Neural cell (in vitro differentiated cells): ENCODE results near the gene UQCRC1. TPM values are rescaled to one million over a fixed set of nuclear protein-coding genes. Genes with fewer than 3 reads are reported as not detected.

Source experiments
- H2AFZ ChIP-seq: fragments of 200-600, 300-800 bp; sonication (generic), shearing (Covaris generic); 2 replicates; pipeline ENCODE4 v1.6.0; 2014; ENCODE audit warnings: low read depth, mild to moderate bottlenecking, antibody characterized with exemption, low read length, moderate library complexity
- H3F3A ChIP-seq: fragments of 200-600 bp; shearing (Covaris generic); 2 replicates; pipeline ENCODE4 v1.6.1; 2016; ENCODE audit warnings: mild to moderate bottlenecking, moderate library complexity, mixed read lengths, antibody characterized with exemption, low read length; ENCODE audit not compliant: insufficient read depth, poor library complexity, severe bottlenecking
- H3K27ac ChIP-seq: fragments of 200-600, 300-800 bp; sonication (generic), shearing (Covaris generic); 2 replicates; pipeline ENCODE4 v1.5.1; 2014; ENCODE audit warnings: mild to moderate bottlenecking, low read length, moderate library complexity
- H3K27me3 ChIP-seq: fragments of 300-800, 200-600 bp; sonication (generic), shearing (Covaris generic); 2 replicates; pipeline ENCODE4 v1.6.0; 2014; ENCODE audit warnings: mild to moderate bottlenecking, low read depth, low read length, moderate library complexity; ENCODE audit not compliant: insufficient read depth
- H3K36me3 ChIP-seq: fragments of 300-800, 200-600 bp; sonication (generic), shearing (Covaris generic); 2 replicates; pipeline ENCODE4 v1.5.1; 2014; ENCODE audit warnings: mild to moderate bottlenecking, antibody characterized with exemption, low read length, moderate library complexity; ENCODE audit not compliant: insufficient read depth
- H3K4me2 ChIP-seq: fragments of 300-800, 200-600 bp; sonication (generic), shearing (Covaris generic); 2 replicates; pipeline ENCODE4 v1.6.0; 2014; ENCODE audit warnings: mild to moderate bottlenecking, low read length
- H3K4me3 ChIP-seq: fragments of 300-800, 200-600 bp; sonication (generic), shearing (Covaris generic); 2 replicates; pipeline ENCODE4 v1.5.1; 2014; ENCODE audit warnings: mild to moderate bottlenecking, low read length, moderate library complexity
- H3K79me2 ChIP-seq: fragments of 200-600 bp; shearing (Covaris generic); replicated peaks from 2 replicates; pipeline ENCODE4 v1.6.0; 2014; ENCODE audit warnings: mild to moderate bottlenecking, low read length, moderate library complexity; ENCODE audit not compliant: insufficient read depth
- H3K9ac ChIP-seq: fragments of 300-800, 200-600 bp; sonication (generic), shearing (Covaris generic); 2 replicates; pipeline ENCODE4 v1.6.1; 2016; ENCODE audit warnings: mild to moderate bottlenecking, low read length, mixed read lengths
- H3K9me2 ChIP-seq: fragments of 200-600 bp; shearing (Covaris generic); 2 replicates; pipeline ENCODE4 v1.6.1; 2016; ENCODE audit warnings: mild to moderate bottlenecking, low read length, mixed read lengths; ENCODE audit not compliant: insufficient read depth
- H3K9me3 ChIP-seq: fragments of 200-600, 300-800 bp; sonication (generic), shearing (Covaris generic); 2 replicates; pipeline ENCODE4 v1.6.1; 2016; ENCODE audit warnings: mild to moderate bottlenecking, mixed run types, low read length, moderate library complexity, mixed read lengths
- H4K20me1 ChIP-seq: fragments of 200-600 bp; shearing (Covaris generic); 2 replicates; pipeline ENCODE4 v1.6.1; 2016; ENCODE audit warnings: mild to moderate bottlenecking, mixed run types; ENCODE audit not compliant: insufficient read depth
- CTCF ChIP-seq: fragments of 450-650 bp; IDR thresholded peaks from 2 replicates; pipeline ENCODE4 v1.5.1; 2014; ENCODE audit warnings: antibody characterized with exemption, mild to moderate bottlenecking, moderate library complexity; ENCODE audit not compliant: poor library complexity, severe bottlenecking
- EP300 ChIP-seq: fragments of 450-650 bp; conservative IDR thresholded peaks from 2 replicates; pipeline ENCODE4 v1.6.1; 2014; ENCODE audit warnings: antibody characterized with exemption, mild to moderate bottlenecking, moderate library complexity; ENCODE audit not compliant: poor library complexity, severe bottlenecking
- EZH2 ChIP-seq: fragments of 200-600, 300-800 bp; shearing (Covaris generic), sonication (generic); IDR thresholded peaks from 2 replicates; pipeline ENCODE4 v1.6.1; 2014; ENCODE audit warnings: antibody characterized with exemption, low read length, borderline replicate concordance, mild to moderate bottlenecking; ENCODE audit not compliant: insufficient read depth, poor library complexity, severe bottlenecking
- MXI1 ChIP-seq: fragments of 450-650 bp; conservative IDR thresholded peaks from 2 replicates; pipeline ENCODE4 v1.6.1; 2014; ENCODE audit warnings: antibody characterized with exemption, mild to moderate bottlenecking; ENCODE audit not compliant: poor library complexity, severe bottlenecking
- POLR2AphosphoS5 ChIP-seq: IDR thresholded peaks from 2 replicates; pipeline ENCODE4 v1.6.1; 2012
- RAD21 ChIP-seq: fragments of 450-650 bp; conservative IDR thresholded peaks from 2 replicates; pipeline ENCODE4 v1.6.1; 2014; ENCODE audit warnings: antibody characterized with exemption, mild to moderate bottlenecking, moderate library complexity
- REST ChIP-seq: IDR thresholded peaks from 2 replicates; pipeline ENCODE4 v1.6.1; 2012; ENCODE audit warnings: borderline replicate concordance
- SMC3 ChIP-seq: fragments of 450-650 bp; conservative IDR thresholded peaks from 2 replicates; pipeline ENCODE4 v1.6.1; 2014; ENCODE audit warnings: antibody characterized with exemption, mild to moderate bottlenecking, moderate library complexity; ENCODE audit not compliant: poor library complexity
- TAF1 ChIP-seq: IDR thresholded peaks from 2 replicates; pipeline ENCODE4 v1.6.1; 2012; ENCODE audit warnings: low read depth
- polyA plus RNA-seq: library from polyadenylated mRNA; depleted of rRNA; stranded (reverse); fragments of >200 nt; gene quantifications from 2 replicates; pipeline ENCODE4 v1.2.3, GENCODE V29; 2014

Gene UQCRC1
- polyA plus RNA-seq, 1 donor from 2014 or later: 333 TPM

GRCh38 chr3:48564022-48564421 is 45.4 kb downstream of the UQCRC1 start:
- Histone ChIP-seq H3F3A (no peaks in the 10 kb centered on the region), H3K27ac (no peak overlapping the region), H4K20me1 (no peaks in the 10 kb centered on the region), H3K79me2 (no peaks in the 10 kb centered on the region), H3K9me2 (no peaks in the 10 kb centered on the region), H3K9ac (no peak overlapping the region), H3K9me3 (no peaks in the 10 kb centered on the region), H2AFZ (no peak overlapping the region), H3K27me3 (no peaks in the 10 kb centered on the region), H3K4me3 (no peak overlapping the region), H3K4me2 (no peak overlapping the region), H3K36me3 (no peaks in the 10 kb centered on the region)
- TF ChIP-seq TAF1: no peak
- no peak for TF ChIP-seq EZH2
- TF ChIP-seq EP300: no peak
- TF ChIP-seq SMC3: no peak
- no peak for TF ChIP-seq MXI1
- TF ChIP-seq REST: no peak
- no peak for TF ChIP-seq CTCF
- TF ChIP-seq RAD21: no peak
- TF ChIP-seq POLR2AphosphoS5: no peak

GRCh38 chr3:48563382-48563918 is 46.0 kb downstream of the UQCRC1 start, which contains the start of gene UCN2:
UCN2 (minus strand) TSS chr3:48563781; CDS start chr3:48563124, 657 bp downstream.
- no peak within 1 kb of the TSS for H3K4me3 ChIP-seq
- no peaks in the 10 kb centered on the region for H3K79me2 ChIP-seq
- TF ChIP-seq RAD21 (no peak), REST (no peak), SMC3 (no peak), EZH2 (no peak), EP300 (no peak), CTCF (no peak), MXI1 (no peak), TAF1 (no peak), POLR2AphosphoS5 (no peak)
- H3K27ac ChIP-seq: no peak within 1 kb of the TSS
- no peaks in the 10 kb centered on the region for H3F3A ChIP-seq
- H3K36me3 ChIP-seq: no peaks in the 10 kb centered on the region
- no peak within 1 kb of the TSS for H3K4me2 ChIP-seq
- no peaks in the 10 kb centered on the region for H4K20me1 ChIP-seq
- no peak within 1 kb of the TSS for H2AFZ ChIP-seq
- peak within 1 kb of the TSS; percentile 7 for H3K9ac ChIP-seq
- H3K9me2 ChIP-seq: no peaks in the 10 kb centered on the region
- H3K9me3 ChIP-seq: no peaks in the 10 kb centered on the region
- no peaks in the 10 kb centered on the region for H3K27me3 ChIP-seq
